LNCAP (cell line): ENCODE results near the gene SEMA5A.

Experiments used
- TF ChIP-seq, protein P1 (sequence below): fragments of 450-650 bp; IDR thresholded peaks from 2 replicates; pipeline ENCODE4 v1.5.1; 2017; ENCODE audit warnings: mild to moderate bottlenecking

Gene SEMA5A

GRCh38 chr5:9573796-9574195, 27.9 kb upstream of the SEMA5A start:
- TF ChIP-seq, protein P1, sequence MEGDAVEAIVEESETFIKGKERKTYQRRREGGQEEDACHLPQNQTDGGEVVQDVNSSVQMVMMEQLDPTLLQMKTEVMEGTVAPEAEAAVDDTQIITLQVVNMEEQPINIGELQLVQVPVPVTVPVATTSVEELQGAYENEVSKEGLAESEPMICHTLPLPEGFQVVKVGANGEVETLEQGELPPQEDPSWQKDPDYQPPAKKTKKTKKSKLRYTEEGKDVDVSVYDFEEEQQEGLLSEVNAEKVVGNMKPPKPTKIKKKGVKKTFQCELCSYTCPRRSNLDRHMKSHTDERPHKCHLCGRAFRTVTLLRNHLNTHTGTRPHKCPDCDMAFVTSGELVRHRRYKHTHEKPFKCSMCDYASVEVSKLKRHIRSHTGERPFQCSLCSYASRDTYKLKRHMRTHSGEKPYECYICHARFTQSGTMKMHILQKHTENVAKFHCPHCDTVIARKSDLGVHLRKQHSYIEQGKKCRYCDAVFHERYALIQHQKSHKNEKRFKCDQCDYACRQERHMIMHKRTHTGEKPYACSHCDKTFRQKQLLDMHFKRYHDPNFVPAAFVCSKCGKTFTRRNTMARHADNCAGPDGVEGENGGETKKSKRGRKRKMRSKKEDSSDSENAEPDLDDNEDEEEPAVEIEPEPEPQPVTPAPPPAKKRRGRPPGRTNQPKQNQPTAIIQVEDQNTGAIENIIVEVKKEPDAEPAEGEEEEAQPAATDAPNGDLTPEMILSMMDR = no peak

- TF ChIP-seq, protein P1 = no peak
Observed at GRCh38 chr5:9572246-9572645, 26.4 kb upstream of the SEMA5A start.

GRCh38 chr5:9570876-9571275, 25.0 kb upstream of the SEMA5A start:
- TF ChIP-seq, protein P1 = no peak

- TF ChIP-seq, protein P1 = no peak
Observed at GRCh38 chr5:9567039-9567438, 21.2 kb upstream of the SEMA5A start.

DNA sequence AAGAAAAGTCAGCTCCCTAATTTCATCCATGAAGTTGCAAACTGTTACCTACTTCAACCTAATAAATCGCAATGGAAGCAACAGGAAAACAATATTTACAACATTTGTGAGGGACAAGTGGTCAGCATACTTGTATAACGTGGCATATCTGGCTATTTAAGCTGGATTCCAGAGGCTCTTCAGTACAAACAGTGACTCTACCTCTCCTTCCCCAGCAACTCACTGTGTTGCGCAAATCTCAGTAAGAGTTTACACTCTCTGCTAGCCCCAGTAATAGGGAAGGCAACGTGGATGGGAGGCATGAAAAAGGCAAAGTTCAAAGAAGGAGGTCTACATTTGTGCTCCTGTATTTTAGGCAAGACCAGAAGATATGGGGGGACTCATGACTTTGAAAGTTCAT, 18.9 kb upstream of the SEMA5A start:
- TF ChIP-seq, protein P1 = no peak

DNA sequence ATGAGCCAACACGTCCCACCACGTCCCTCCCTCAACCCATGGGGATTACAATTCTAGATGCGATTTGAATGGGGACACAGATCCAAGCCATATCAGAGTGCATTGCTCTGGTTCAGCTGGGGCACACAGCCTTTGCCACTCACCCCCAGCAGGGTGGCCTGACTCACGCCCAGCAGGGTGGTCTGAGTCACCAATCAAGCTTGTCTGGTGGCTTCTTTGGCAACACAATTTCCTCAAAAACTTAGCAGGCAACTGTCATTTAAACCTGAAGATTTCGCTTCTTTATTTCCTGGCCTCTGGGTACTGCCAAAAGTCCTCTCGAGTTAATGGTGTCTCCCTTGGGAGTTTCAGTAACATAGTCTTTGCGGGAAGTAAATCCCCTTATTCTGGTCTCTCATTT, 16.3 kb upstream of the SEMA5A start:
- TF ChIP-seq, protein P1 = no peak

DNA sequence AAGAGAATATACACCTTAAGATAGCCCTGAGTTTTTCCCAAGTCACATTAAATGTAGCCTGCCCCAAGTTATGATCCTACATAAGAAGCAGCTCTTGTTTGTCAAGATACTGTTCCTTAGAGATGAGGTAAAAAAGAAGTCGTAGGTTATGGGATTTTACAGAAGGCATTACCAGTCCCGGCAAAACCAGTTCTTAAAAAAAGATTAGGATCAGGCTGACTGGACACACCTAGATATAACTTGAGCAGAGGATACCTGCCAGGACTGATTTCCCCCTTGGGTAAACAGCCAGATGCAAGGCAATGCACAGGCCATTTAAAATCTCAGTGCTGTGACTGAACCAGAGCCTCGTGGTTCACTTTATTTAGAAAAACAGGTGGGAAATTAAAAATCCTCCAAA, 14.1 kb upstream of the SEMA5A start:
- TF ChIP-seq, protein P1 = no peak

GRCh38 chr5:9558319-9558965, 12.6 kb upstream of the SEMA5A start:
- TF ChIP-seq, protein P1 = no peak
